Mammary epithelial cell (primary cell): Measurements from ENCODE around the gene CD99L2.

ENCODE experiments used
- EZH2 ChIP-seq: IDR thresholded peaks from 2 replicates; pipeline ENCODE4 v1.6.1; 2012; ENCODE audit warnings: low read length, inconsistent platforms, borderline replicate concordance
- TF ChIP-seq, protein P1 (sequence below), 2 donors: IDR thresholded peaks in 1 of 2; conservative IDR thresholded peaks in 1 of 2; 2 replicates each; pipeline ENCODE4 v1.5.1; 2011 to 2012; ENCODE audit warnings: inconsistent platforms in 2 of 2, low read length in 2 of 2, mild to moderate bottlenecking in 2 of 2, control low read depth in 1 of 2, low read depth in 1 of 2; ENCODE audit not compliant: insufficient read depth in 1 of 2; ENCODE audit errors: extremely low read depth in 1 of 2

DNA sequence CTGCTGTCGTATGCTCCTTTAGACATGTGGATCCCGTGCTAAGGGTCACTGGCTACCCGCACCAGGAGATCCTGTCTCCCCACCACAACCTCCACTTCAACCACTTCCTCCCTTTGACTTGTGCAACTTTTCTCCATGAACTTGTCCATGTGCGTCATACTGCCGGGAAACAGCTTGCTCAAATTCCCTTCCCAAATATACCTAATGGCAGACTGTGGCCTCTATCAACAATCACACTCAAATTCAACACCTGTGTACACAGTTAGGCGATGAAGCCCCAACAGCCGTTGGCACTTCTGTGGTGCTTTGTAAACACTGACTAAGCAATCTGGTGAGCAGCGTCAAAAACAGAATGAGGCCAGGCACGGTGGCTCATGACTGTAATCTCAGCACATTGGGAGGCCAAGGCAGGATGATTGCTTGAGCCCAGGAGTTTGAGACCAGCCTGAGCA lies 49.5 kb downstream of the CD99L2 start:
- TF ChIP-seq, protein P1, sequence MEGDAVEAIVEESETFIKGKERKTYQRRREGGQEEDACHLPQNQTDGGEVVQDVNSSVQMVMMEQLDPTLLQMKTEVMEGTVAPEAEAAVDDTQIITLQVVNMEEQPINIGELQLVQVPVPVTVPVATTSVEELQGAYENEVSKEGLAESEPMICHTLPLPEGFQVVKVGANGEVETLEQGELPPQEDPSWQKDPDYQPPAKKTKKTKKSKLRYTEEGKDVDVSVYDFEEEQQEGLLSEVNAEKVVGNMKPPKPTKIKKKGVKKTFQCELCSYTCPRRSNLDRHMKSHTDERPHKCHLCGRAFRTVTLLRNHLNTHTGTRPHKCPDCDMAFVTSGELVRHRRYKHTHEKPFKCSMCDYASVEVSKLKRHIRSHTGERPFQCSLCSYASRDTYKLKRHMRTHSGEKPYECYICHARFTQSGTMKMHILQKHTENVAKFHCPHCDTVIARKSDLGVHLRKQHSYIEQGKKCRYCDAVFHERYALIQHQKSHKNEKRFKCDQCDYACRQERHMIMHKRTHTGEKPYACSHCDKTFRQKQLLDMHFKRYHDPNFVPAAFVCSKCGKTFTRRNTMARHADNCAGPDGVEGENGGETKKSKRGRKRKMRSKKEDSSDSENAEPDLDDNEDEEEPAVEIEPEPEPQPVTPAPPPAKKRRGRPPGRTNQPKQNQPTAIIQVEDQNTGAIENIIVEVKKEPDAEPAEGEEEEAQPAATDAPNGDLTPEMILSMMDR (conservative IDR thresholded peaks at IDR 0.05 in 1 of 2, IDR thresholded peaks at IDR 0.05 in 1 of 2; ENCODE audit: extremely low read depth in 1 of 2, insufficient read depth in 1 of 2, low read depth in 1 of 2, low read length in 2 of 2), result no peak
- TF ChIP-seq EZH2, result no peak
